OCI-LY3 (cell line): ENCODE measurements around the gene EDEM3.
A peak's percentile ranks its signal among the peaks of the same experiment; 100 is the strongest.

ENCODE experiments used
- H2AFZ ChIP-seq: fragments of 200-600, 300-600 bp; shearing (Covaris generic); 2 replicates; pipeline ENCODE4 v1.6.0; 2014; ENCODE audit warnings: antibody characterized with exemption, low read depth, low read length
- H3K27ac ChIP-seq: fragments of 200-600, 300-600 bp; sonication (generic); 2 replicates; pipeline ENCODE4 v1.5.1; 2014; ENCODE audit warnings: mild to moderate bottlenecking, low read length, moderate library complexity, mixed read lengths
- H3K27me3 ChIP-seq: fragments of 200-600, 300-600 bp; sonication (generic); 2 replicates; pipeline ENCODE4 v1.6.1; 2014; ENCODE audit warnings: low read depth, low read length, mixed read lengths
- H3K36me3 ChIP-seq: fragments of 200-600, 300-600 bp; sonication (generic); replicated peaks from 2 replicates; pipeline ENCODE3; 2014; ENCODE audit warnings: low read depth, low read length, mixed read lengths
- H3K4me1 ChIP-seq: fragments of 300-600, 200-600 bp; sonication (generic); 2 replicates; pipeline ENCODE4 v1.6.1; 2014; ENCODE audit warnings: low read length, mixed read lengths
- H3K4me2 ChIP-seq: fragments of 200-600, 300-600 bp; sonication (generic); 2 replicates; pipeline ENCODE4 v1.6.1; 2014; ENCODE audit warnings: low read length, mixed read lengths
- H3K4me3 ChIP-seq: fragments of 300-600, 200-600 bp; sonication (generic); 2 replicates; pipeline ENCODE4 v1.5.1; 2014; ENCODE audit warnings: antibody characterized with exemption, mild to moderate bottlenecking, low read length, moderate library complexity
- H3K79me2 ChIP-seq: fragments of 300-600, 200-600 bp; shearing (Covaris generic); 2 replicates; pipeline ENCODE4 v1.6.1; 2014; ENCODE audit warnings: mild to moderate bottlenecking, low read length, mixed read lengths
- H3K9ac ChIP-seq: fragments of 300-600, 200-600 bp; shearing (Covaris generic); 2 replicates; pipeline ENCODE4 v1.6.0; 2014; ENCODE audit warnings: mild to moderate bottlenecking, low read length, moderate library complexity
- H3K9me3 ChIP-seq: fragments of 200-600, 300-600 bp; shearing (Covaris generic); 2 replicates; pipeline ENCODE4 v1.6.1; 2014; ENCODE audit warnings: low read length, mixed read lengths; ENCODE audit not compliant: insufficient read depth
- H4K20me1 ChIP-seq: fragments of 200-600, 300-600 bp; sonication (generic); 2 replicates; pipeline ENCODE4 v1.6.1; 2016; ENCODE audit warnings: low read length, mixed read lengths; ENCODE audit not compliant: insufficient read depth
- CTCF ChIP-seq: fragments of 200-600, 300-600 bp; sonication (generic); IDR thresholded peaks from 2 replicates; pipeline ENCODE4 v1.5.1; 2014; ENCODE audit warnings: antibody characterized with exemption, low read length, low read depth
- EZH2phosphoT487 ChIP-seq: fragments of 200-600 bp; shearing (Covaris generic); IDR thresholded peaks from 2 replicates; pipeline ENCODE4 v1.6.1; 2018; ENCODE audit warnings: antibody characterized with exemption, mixed run types, low read depth

The EDEM3 gene

GRCh38 chr1:184695023-184695422 is 59.6 kb downstream of the EDEM3 start:
- Histone ChIP-seq H3K27ac (no peak overlapping the region), H3K4me1 (no peaks in the 10 kb centered on the region), H3K79me2 (no peaks in the 10 kb centered on the region), H3K27me3 (no peaks in the 10 kb centered on the region), H2AFZ (no peak overlapping the region), H3K9ac (no peak overlapping the region), H3K4me3 (no peak overlapping the region), H3K36me3 (peaks cover 8% of the 10 kb centered on the region), H3K9me3 (no peaks in the 10 kb centered on the region), H4K20me1 (no peaks in the 10 kb centered on the region), H3K4me2 (no peak overlapping the region)
- TF ChIP-seq CTCF = no peak
- no peak for TF ChIP-seq EZH2phosphoT487

- H3K9me3 ChIP-seq = no peaks in the 10 kb centered on the region
- no peaks in the 10 kb centered on the region for H3K79me2 ChIP-seq
- H3K27me3 ChIP-seq = no peaks in the 10 kb centered on the region
- no peak overlapping the region for H3K4me2 ChIP-seq
- H3K9ac ChIP-seq = no peak overlapping the region
- H3K4me1 ChIP-seq = no peaks in the 10 kb centered on the region
- no peak overlapping the region for H3K27ac ChIP-seq
- H3K4me3 ChIP-seq = no peak overlapping the region
- H3K36me3 ChIP-seq = peaks cover 8% of the 10 kb centered on the region
- TF ChIP-seq EZH2phosphoT487 (no peak), CTCF (no peak)
- H4K20me1 ChIP-seq = no peaks in the 10 kb centered on the region
- no peak overlapping the region for H2AFZ ChIP-seq
Observed at GRCh38 chr1:184693011-184693410, 61.6 kb downstream of the EDEM3 start.

GRCh38 chr1:184691719-184692324 is 62.8 kb downstream of the EDEM3 start:
- Histone ChIP-seq H3K9me3 (no peaks in the 10 kb centered on the region), H3K27me3 (no peaks in the 10 kb centered on the region), H2AFZ (no peak overlapping the region), H3K4me2 (no peak overlapping the region), H3K27ac (no peak overlapping the region), H3K9ac (no peak overlapping the region), H3K4me1 (no peaks in the 10 kb centered on the region), H3K79me2 (no peaks in the 10 kb centered on the region), H3K36me3 (peaks cover 8% of the 10 kb centered on the region), H4K20me1 (no peaks in the 10 kb centered on the region), H3K4me3 (no peak overlapping the region)
- TF ChIP-seq EZH2phosphoT487 = no peak
- peak; percentile 96 for TF ChIP-seq CTCF

GRCh38 chr1:184686540-184686939 is 68.1 kb downstream of the EDEM3 start:
- H4K20me1 ChIP-seq = no peaks in the 10 kb centered on the region
- TF ChIP-seq EZH2phosphoT487 = no peak
- no peak for TF ChIP-seq CTCF
- H3K4me2 ChIP-seq = no peak overlapping the region
- H3K9ac ChIP-seq = no peak overlapping the region
- no peaks in the 10 kb centered on the region for H3K27me3 ChIP-seq
- no peaks in the 10 kb centered on the region for H3K36me3 ChIP-seq
- peaks cover 9% of the 10 kb centered on the region for H3K4me1 ChIP-seq
- no peaks in the 10 kb centered on the region for H3K9me3 ChIP-seq
- H2AFZ ChIP-seq = no peak overlapping the region
- no peak overlapping the region for H3K27ac ChIP-seq
- no peak overlapping the region for H3K4me3 ChIP-seq
- H3K79me2 ChIP-seq = no peaks in the 10 kb centered on the region
